DMS 273 (cell line): ENCODE results near the gene GCM1.
A peak's percentile ranks its signal among the peaks of the same experiment; 100 is the strongest.

Experiments used
- DNase-seq: peaks from one replicate; lab custom pipeline; 2025; ENCODE audit not compliant: unreplicated experiment; lab: John Stamatoyannopoulos, UW

Gene GCM1

GRCh38 chr6:53109612-53110011 lies 39.0 kb downstream of the GCM1 start:
- DNase-seq: no peak

GRCh38 chr6:53107091-53107490 lies 41.5 kb downstream of the GCM1 start:
- no peak for DNase-seq

GRCh38 chr6:53104916-53105315 lies 43.7 kb downstream of the GCM1 start:
- DNase-seq: no peak

GRCh38 chr6:53103993-53104675 lies 44.5 kb downstream of the GCM1 start:
- peak; percentile 29 for DNase-seq

GRCh38 chr6:53101006-53101405 lies 47.6 kb downstream of the GCM1 start:
- no peak for DNase-seq

GRCh38 chr6:53100561-53100960 lies 48.1 kb downstream of the GCM1 start:
- DNase-seq: no peak

- no peak for DNase-seq
These were observed 52.9 kb downstream of the GCM1 start for GRCh38 chr6:53095716-53096115.

- no peak for DNase-seq
These were observed 53.4 kb downstream of the GCM1 start for GRCh38 chr6:53095270-53095669.

- no peak for DNase-seq
These were observed 58.1 kb downstream of the GCM1 start for GRCh38 chr6:53090576-53090975.

GRCh38 chr6:53089948-53090347 lies 58.7 kb downstream of the GCM1 start:
- DNase-seq: no peak

GRCh38 chr6:53086302-53086701 lies 62.3 kb downstream of the GCM1 start:
- DNase-seq: no peak

- DNase-seq: no peak
These were observed 67.8 kb downstream of the GCM1 start for GRCh38 chr6:53080813-53081212.
